Uterus (tissue), 2 donors: ENCODE measurements around the gene NRF1.

Source experiments
- POLR2A ChIP-seq, 2 donors: fragments of 450-650 bp; IDR thresholded peaks; one replicate each; pipeline ENCODE4 v1.6.1; 2016; ENCODE audit warnings: antibody characterized with exemption in 2 of 2, mild to moderate bottlenecking in 1 of 2, moderate library complexity in 1 of 2
- TF ChIP-seq, protein P1 (sequence below), 4 experiments: fragments of 200-600 bp in 2 of 4; fragments of 450-650 bp in 2 of 4; sonication (generic) in 2 of 4; IDR thresholded peaks; one replicate each; pipeline ENCODE4 v1.5.1; 2016 to 2019; ENCODE audit warnings: antibody characterized with exemption in 4 of 4, mild to moderate bottlenecking in 2 of 4, moderate library complexity in 1 of 4

DNA sequence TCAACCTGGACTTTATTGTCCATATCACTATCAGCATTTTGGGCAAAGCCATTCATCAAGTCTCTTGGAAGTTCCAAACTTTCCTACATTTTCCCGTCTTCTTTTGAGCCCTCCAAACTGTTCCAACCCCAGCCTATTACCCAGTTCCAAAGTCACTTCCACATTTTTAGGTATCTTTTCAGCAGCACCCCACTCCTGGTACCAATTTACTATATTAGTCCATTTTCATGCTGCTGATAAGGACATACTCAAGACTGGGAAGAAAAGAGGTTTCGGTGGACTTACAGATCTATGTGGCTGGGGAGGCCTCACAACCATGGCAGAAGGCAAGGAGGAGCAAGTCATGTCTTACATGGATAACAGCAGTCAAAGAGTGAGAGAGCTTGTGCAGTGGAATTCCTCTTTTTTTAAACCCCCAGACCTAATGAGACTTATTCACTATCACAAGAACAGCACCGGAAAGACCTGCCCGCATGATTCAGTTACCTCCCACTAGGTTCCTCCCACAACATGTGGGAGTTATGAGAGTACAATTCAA is 50.2 kb downstream of the NRF1 start:
- TF ChIP-seq, protein P1, sequence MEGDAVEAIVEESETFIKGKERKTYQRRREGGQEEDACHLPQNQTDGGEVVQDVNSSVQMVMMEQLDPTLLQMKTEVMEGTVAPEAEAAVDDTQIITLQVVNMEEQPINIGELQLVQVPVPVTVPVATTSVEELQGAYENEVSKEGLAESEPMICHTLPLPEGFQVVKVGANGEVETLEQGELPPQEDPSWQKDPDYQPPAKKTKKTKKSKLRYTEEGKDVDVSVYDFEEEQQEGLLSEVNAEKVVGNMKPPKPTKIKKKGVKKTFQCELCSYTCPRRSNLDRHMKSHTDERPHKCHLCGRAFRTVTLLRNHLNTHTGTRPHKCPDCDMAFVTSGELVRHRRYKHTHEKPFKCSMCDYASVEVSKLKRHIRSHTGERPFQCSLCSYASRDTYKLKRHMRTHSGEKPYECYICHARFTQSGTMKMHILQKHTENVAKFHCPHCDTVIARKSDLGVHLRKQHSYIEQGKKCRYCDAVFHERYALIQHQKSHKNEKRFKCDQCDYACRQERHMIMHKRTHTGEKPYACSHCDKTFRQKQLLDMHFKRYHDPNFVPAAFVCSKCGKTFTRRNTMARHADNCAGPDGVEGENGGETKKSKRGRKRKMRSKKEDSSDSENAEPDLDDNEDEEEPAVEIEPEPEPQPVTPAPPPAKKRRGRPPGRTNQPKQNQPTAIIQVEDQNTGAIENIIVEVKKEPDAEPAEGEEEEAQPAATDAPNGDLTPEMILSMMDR (IDR thresholded peaks at IDR 0.05): no peak
- no peak for TF ChIP-seq POLR2A (IDR thresholded peaks at IDR 0.05)
